Head of caudate nucleus (tissue), 42 donors: ENCODE data around the gene GREM2.

Experiments used
- DNase-seq, 42 donors: peaks; one replicate each; pipeline versions ENCODE4 v3.0.0 to v3.0.0-alpha.2; 2020 to 2021; ENCODE audit warnings: mixed read lengths in 7 of 42
- intact Hi-C: fragments of 100-400 bp; cut with DNase I; formaldehyde crosslinking; loops from one replicate; pipeline ENCODE4 v1.15.0; 2022

Gene GREM2

GRCh38 chr1:240475832-240476231 is 136.1 kb downstream of the GREM2 start:
- intact Hi-C loops: no loop called here
- no peak for DNase-seq

DNA sequence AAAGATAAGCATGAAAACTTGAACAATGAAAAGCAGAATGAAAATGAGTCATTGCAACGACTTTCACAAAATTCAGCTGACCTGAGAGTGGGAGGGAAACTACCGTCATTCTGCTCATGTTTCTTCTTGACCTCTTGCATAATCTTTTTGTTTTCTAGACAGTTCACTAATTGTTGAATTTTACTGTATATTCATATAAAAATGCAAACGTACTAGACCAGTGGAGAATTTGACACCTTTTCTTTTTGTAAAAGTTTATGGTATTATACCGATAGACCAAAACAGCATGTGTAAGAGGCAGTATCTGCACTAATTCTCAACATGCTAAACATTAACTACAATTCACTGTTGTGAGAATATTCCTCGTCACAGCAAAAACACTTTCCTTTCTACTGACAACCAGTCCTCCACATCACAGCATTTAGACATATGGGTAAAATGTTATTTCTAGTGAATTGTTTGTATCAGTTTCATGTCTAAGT is 137.8 kb downstream of the GREM2 start:
- intact Hi-C loops: no loop called here
- DNase-seq: no peak

DNA sequence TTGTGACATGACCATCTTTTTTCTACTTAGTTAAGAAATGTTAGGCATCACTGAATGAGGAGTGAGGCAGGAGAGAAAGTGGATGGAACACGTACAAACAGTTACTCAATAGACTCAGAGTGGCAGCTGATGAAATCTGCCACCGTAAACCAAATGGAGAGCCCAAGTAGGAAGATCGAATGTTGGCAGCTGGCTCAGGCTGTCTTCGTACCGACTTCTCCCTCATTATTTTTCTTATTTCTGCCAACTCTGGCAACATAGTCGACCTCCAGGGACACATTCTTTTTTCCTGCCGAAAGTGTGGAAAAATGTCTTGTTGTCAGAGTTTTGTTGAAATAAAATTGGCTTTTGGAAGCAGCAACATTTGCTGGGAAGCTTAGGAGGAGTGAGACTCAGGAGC is 143.3 kb downstream of the GREM2 start:
- DNase-seq: no peak
- intact Hi-C loops: no loop called here

DNA sequence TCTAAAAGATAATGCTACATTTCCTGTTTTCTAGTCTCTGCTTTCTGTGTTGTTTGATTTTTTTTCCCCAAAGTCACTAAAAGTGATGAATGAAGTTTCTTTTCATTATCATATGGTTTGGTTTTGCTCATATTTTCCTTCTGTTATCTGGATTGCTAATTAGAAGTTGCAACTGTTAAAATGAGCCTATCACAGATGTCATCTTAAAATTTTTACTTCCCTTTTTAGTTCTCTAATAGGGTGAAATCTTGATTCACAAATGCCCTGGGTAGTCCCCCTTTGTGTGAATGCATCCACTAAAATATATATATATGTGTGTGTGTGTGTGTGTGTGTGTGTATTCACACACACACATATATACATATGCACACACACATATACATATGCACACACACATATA is 144.1 kb downstream of the GREM2 start:
- DNase-seq: no peak
- intact Hi-C loops: no loop called here

DNA sequence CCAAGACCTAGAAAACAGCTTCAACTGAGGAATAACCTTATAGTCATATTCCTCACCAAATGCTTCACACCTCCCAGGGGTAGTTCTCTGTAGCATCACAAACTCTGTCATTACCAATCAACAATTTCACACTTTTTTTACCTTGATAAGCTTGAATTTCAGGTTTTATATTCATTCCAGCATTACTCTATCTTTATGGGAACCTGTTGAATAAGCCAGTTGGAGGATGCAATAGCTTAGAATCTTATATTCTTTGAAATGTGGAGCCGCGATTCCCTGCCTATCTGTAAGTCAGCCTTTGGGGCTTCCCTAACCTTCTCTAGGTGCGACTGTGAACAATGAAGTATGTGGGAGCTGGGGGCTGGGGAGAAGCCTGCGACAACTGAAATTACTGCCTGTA is 145.4 kb downstream of the GREM2 start:
- DNase-seq: no peak
- intact Hi-C loops: no loop called here

DNA sequence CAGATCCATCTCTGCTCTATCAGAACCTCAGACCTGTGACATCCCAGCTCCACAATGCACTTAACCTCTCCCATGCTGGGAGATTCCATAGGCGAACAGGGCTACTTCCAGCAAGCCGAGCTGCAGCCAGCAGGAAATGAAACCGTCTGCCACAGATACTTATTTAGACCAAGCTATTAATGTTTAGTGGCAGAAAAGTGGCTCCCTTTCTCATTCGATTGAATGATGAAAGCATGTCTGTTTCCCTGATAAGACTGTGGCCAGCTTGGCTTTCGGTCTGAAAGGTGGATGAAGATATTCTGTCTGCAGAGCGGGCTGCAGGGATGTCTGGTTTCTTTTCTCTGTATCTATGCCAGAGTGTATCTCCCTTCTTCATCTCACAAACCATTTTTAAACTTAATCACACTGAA is 146.4 kb downstream of the GREM2 start:
- intact Hi-C loops: no loop called here
- no peak for DNase-seq

DNA sequence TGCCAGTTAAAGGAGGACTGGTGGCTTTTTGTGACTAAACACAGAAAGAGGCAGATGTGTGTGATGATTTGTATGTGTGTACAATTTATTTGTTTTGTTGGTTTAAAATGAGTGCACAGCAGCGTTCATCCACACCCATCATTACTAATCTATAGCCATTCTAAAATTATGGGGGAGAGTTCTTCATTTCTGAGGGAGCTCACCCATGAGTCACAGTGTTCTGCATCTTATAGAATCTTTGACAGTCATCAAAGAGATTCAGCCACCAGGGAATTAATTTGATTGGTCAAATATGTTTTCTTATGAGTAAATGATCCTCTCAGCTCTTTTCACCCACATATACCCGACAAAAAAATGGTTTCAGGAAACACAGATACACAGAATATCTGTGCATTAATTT is 147.9 kb downstream of the GREM2 start:
- intact Hi-C loops: no loop called here

GRCh38 chr1:240462766-240463395 is 149.1 kb downstream of the GREM2 start:
- intact Hi-C loops: no loop called here

More for the DNA sequence above, 147.9 kb downstream of the GREM2 start:
- DNase-seq: no peak

DNA sequence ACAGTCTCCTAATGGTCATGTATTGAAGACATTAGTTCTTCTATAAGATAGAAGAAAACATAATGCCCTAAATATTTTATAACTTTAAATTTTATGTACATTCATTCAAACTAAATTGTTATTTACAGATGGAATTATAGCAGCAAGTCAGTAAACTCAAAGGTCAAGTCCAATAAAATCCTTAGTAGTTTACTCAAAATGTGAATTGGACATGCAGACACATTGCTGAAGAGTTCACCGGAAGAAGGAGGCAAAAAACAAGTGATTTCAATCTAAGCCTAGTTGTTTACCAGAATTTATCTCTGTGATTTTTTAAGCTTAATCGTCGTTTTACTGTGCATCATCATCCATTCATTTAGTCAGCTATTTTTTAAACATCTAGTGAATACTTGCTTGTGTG is 149.7 kb downstream of the GREM2 start:
- intact Hi-C loops: no loop called here
- no peak for DNase-seq

More at GRCh38 chr1:240462766-240463395, 149.1 kb downstream of the GREM2 start:
- no peak for DNase-seq

DNA sequence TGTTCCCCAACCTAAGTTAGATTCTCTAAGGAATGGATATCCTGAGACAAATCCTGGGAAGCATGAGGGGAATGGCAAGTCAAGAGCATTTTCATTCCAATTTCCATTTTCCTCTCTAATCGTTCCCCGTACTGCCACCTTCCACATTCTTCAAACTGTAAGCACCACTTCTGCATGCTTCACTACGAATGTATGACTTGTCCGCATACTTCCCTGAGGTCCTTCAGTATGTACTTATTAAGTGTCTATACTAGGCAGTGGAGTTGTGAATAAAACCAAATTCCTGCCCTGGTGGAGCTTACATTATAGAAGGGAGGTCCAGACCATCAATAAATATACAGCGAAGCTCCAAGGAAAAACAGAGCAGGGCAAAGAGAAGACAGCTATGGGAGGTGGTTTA is 154.8 kb downstream of the GREM2 start:
- DNase-seq: no peak

DNA sequence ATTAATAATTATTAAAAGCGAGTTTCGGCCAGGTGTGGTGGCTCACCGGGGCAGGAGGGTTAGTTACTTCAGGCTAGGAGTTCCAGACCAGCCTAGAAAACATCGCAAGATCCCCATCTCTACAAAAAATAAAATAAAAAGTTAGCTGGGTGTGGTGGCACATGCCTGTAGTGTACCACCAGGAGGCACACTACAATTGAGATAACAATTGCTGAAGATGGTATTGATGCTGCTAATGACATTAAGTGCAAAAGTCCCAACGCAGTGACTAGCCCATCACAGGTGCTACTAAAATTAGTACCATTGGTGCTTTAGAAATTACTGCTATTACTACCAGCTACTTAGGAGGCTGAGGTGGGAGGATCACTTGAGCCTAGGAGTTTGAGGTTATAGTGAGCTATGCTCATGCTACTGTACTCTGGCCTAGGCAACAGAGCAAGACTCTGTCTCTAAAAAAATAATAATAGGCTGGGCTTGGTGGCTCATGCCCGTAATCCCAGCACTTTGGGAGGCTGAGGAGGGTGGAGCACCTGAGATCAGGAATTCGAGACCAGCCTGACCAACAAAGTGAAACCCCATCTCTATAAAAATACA is 156.6 kb downstream of the GREM2 start:
- intact Hi-C loops: no loop called here
- DNase-seq: no peak

More for the DNA sequence above, 154.8 kb downstream of the GREM2 start:
- intact Hi-C loops: no loop called here

GRCh38 chr1:240445369-240445768 is 166.6 kb downstream of the GREM2 start:
- intact Hi-C loops: no loop called here
- no peak for DNase-seq

- intact Hi-C loops: no loop called here
- DNase-seq: no peak
These were observed 170.3 kb downstream of the GREM2 start for GRCh38 chr1:240441669-240442068.
